GM23338 (cell line): ENCODE data around the gene RSRC2.

Experiments used
- CREB1 ChIP-seq: fragments of 250-450 bp; sonication (Bioruptor Pico); IDR thresholded peaks from 2 replicates; pipeline ENCODE4 v1.5.0; 2020; ENCODE audit warnings: low read depth, mild to moderate bottlenecking, moderate library complexity
- CTCF ChIP-seq, 2 experiments: fragments of 200-600 bp in 1 of 2; sonication (generic) in 1 of 2; conservative IDR thresholded peaks; 2 replicates each; pipeline versions ENCODE4 v1.5.1 to v1.6.1; 2016 to 2017; ENCODE audit warnings: antibody characterized with exemption in 2 of 2, low read depth in 2 of 2, mild to moderate bottlenecking in 2 of 2, moderate library complexity in 1 of 2
- EZH2 ChIP-seq: fragments of 200-600 bp; sonication (generic); IDR thresholded peaks from one replicate; pipeline ENCODE4 v1.8.0; 2017; ENCODE audit warnings: antibody characterized with exemption, mild to moderate bottlenecking, low read depth; ENCODE audit not compliant: unreplicated experiment
- EZH2phosphoT487 ChIP-seq: fragments of 200-600 bp; sonication (generic); IDR thresholded peaks from one replicate; pipeline ENCODE4 v1.8.1; 2018; ENCODE audit warnings: antibody characterized with exemption; ENCODE audit not compliant: unreplicated experiment
- JUNB ChIP-seq: IDR thresholded peaks from one replicate; pipeline ENCODE4 v1.6.1; 2016; ENCODE audit warnings: antibody characterized with exemption; ENCODE audit not compliant: unreplicated experiment
- NANOG ChIP-seq: IDR thresholded peaks from 2 replicates; pipeline ENCODE4 v1.6.1; 2016; ENCODE audit warnings: antibody characterized with exemption, borderline replicate concordance
- POLR2AphosphoS5 ChIP-seq: IDR thresholded peaks from 2 replicates; pipeline ENCODE4 v1.6.1; 2016; ENCODE audit warnings: antibody characterized with exemption, low read depth
- REST ChIP-seq: IDR thresholded peaks from one replicate; pipeline ENCODE4 v1.6.1; 2018; ENCODE audit warnings: antibody characterized with exemption; ENCODE audit not compliant: unreplicated experiment
- ZNF114 ChIP-seq: fragments of 250-450 bp; sonication (Bioruptor Pico); IDR thresholded peaks from 2 replicates; pipeline ENCODE4 v1.5.0; 2020; ENCODE audit warnings: mild to moderate bottlenecking, moderate library complexity
- ZNF331 ChIP-seq: fragments of 250-450 bp; sonication (Bioruptor Pico); IDR thresholded peaks from 2 replicates; pipeline ENCODE4 v1.5.0; 2020; ENCODE audit warnings: low read depth, mild to moderate bottlenecking, moderate library complexity
- ZNF462 ChIP-seq: fragments of 250-450 bp; sonication (Bioruptor Pico); IDR thresholded peaks from 2 replicates; pipeline ENCODE4 v1.5.0; 2020; ENCODE audit warnings: mild to moderate bottlenecking, moderate library complexity

- no peak for TF ChIP-seq POLR2AphosphoS5
- TF ChIP-seq CTCF (conservative IDR thresholded peaks at IDR 0.05; ENCODE audit: low read depth in 2 of 2): no peak
- TF ChIP-seq CREB1 (CRISPR knock-in tag): no peak
- no peak for TF ChIP-seq EZH2phosphoT487
- no peak for TF ChIP-seq ZNF114 (CRISPR knock-in tag)
- no peak for TF ChIP-seq JUNB
- TF ChIP-seq EZH2: no peak
- TF ChIP-seq NANOG: no peak
- TF ChIP-seq REST: no peak
- no peak for TF ChIP-seq ZNF331 (CRISPR knock-in tag)
- no peak for TF ChIP-seq ZNF462 (CRISPR knock-in tag)
These were observed 66.1 kb downstream of the RSRC2 start for GRCh38 chr12:122460641-122461040.
